HEK293 (cell line): ENCODE data around the gene RHOU.

ENCODE experiments used
- CTCF ChIA-PET: fragments of 350-600 bp; formaldehyde crosslinking; extraction: SDS; loops from one replicate; lab custom pipeline; 2021; ENCODE audit warnings: antibody characterized with exemption; lab: Yijun Ruan, JAX
- POLR2A ChIA-PET: fragments of 300-600 bp; formaldehyde crosslinking; extraction: SDS; loops from one replicate; lab custom pipeline; 2020; ENCODE audit warnings: antibody characterized with exemption, inconsistent platforms; lab: Yijun Ruan, JAX
- H3K27ac ChIP-seq: fragments of 200-500 bp; sonication (Bioruptor generic); 2 replicates; pipeline ENCODE4 v1.5.1; 2014; ENCODE audit warnings: low read depth, low read length, control low read depth, inconsistent platforms; ENCODE audit errors: extremely low read depth
- H3K36me3 ChIP-seq, 2 experiments: fragments of 200-500 bp in 1 of 2; sonication (Bioruptor generic) in 1 of 2; 1 replicate in 1 of 2; 2 replicates in 1 of 2; pipeline ENCODE4 v1.5.1; 2014 to 2017; ENCODE audit warnings: inconsistent platforms in 2 of 2, low read length in 2 of 2; ENCODE audit not compliant: control insufficient read depth in 2 of 2, insufficient read depth in 1 of 2
- H3K4me1 ChIP-seq: fragments of 200-500 bp; sonication (Bioruptor generic); 2 replicates; pipeline ENCODE4 v1.5.1; 2014; ENCODE audit warnings: mild to moderate bottlenecking, low read length, inconsistent platforms; ENCODE audit not compliant: control insufficient read depth, insufficient read depth
- H3K4me3 ChIP-seq: 2 replicates; pipeline ENCODE4 v1.5.1; 2011; ENCODE audit warnings: low read depth, mild to moderate bottlenecking, control low read depth, low read length, moderate library complexity
- H3K9me3 ChIP-seq: fragments of 200-500 bp; sonication (Bioruptor generic); 2 replicates; pipeline ENCODE4 v1.5.1; 2014; ENCODE audit warnings: low read depth, low read length, inconsistent platforms; ENCODE audit not compliant: control insufficient read depth, insufficient read depth
- FEZF1 ChIP-seq: fragments of 450-650 bp; formaldehyde crosslinking; IDR thresholded peaks from 2 replicates; pipeline ENCODE4 v1.5.1; 2016; ENCODE audit warnings: missing biosample characterization, missing genetic modification characterization
- GFI1B ChIP-seq: fragments of 450-650 bp; formaldehyde crosslinking; IDR thresholded peaks from 2 replicates; pipeline ENCODE4 v1.5.1; 2016; ENCODE audit warnings: missing biosample characterization, missing genetic modification characterization
- GLIS1 ChIP-seq: fragments of 450-650 bp; formaldehyde crosslinking; IDR thresholded peaks from 2 replicates; pipeline ENCODE4 v1.5.1; 2016; ENCODE audit warnings: missing biosample characterization, missing genetic modification characterization
- OSR2 ChIP-seq: fragments of 450-650 bp; formaldehyde crosslinking; IDR thresholded peaks from 2 replicates; pipeline ENCODE4 v1.5.1; 2016; ENCODE audit warnings: missing biosample characterization, missing genetic modification characterization
- SCRT1 ChIP-seq: fragments of 450-650 bp; formaldehyde crosslinking; IDR thresholded peaks from 2 replicates; pipeline ENCODE4 v1.5.1; 2016; ENCODE audit warnings: missing biosample characterization, missing genetic modification characterization, borderline replicate concordance
- SCRT2 ChIP-seq: fragments of 450-650 bp; formaldehyde crosslinking; IDR thresholded peaks from 2 replicates; pipeline ENCODE4 v1.5.1; 2016; ENCODE audit warnings: missing biosample characterization, missing genetic modification characterization
- ZBTB8A ChIP-seq: fragments of 450-650 bp; formaldehyde crosslinking; IDR thresholded peaks from 2 replicates; pipeline ENCODE4 v1.5.1; 2016; ENCODE audit warnings: missing biosample characterization, missing genetic modification characterization
- ZFP69B ChIP-seq: fragments of 450-650 bp; formaldehyde crosslinking; IDR thresholded peaks from 2 replicates; pipeline ENCODE4 v1.5.1; 2016; ENCODE audit warnings: missing biosample characterization, missing genetic modification characterization
- ZIC2 ChIP-seq: fragments of 450-650 bp; formaldehyde crosslinking; IDR thresholded peaks from 2 replicates; pipeline ENCODE4 v1.5.1; 2016; ENCODE audit warnings: missing biosample characterization, missing genetic modification characterization
- ZNF2 ChIP-seq: fragments of 450-650 bp; formaldehyde crosslinking; IDR thresholded peaks from 2 replicates; pipeline ENCODE4 v1.5.1; 2016; ENCODE audit warnings: missing biosample characterization, missing genetic modification characterization
- ZNF221 ChIP-seq: fragments of 450-650 bp; formaldehyde crosslinking; IDR thresholded peaks from 2 replicates; pipeline ENCODE4 v1.5.1; 2017; ENCODE audit warnings: missing biosample characterization, missing genetic modification characterization, borderline replicate concordance
- ZNF24 ChIP-seq: fragments of 450-650 bp; formaldehyde crosslinking; IDR thresholded peaks from 2 replicates; pipeline ENCODE4 v1.5.1; 2016; ENCODE audit warnings: missing biosample characterization, missing genetic modification characterization
- ZNF473 ChIP-seq: fragments of 450-650 bp; formaldehyde crosslinking; IDR thresholded peaks from 2 replicates; pipeline ENCODE4 v1.5.1; 2017; ENCODE audit warnings: missing biosample characterization, missing genetic modification characterization
- ZNF514 ChIP-seq: fragments of 450-650 bp; formaldehyde crosslinking; IDR thresholded peaks from 2 replicates; pipeline ENCODE4 v1.5.1; 2016; ENCODE audit warnings: missing biosample characterization, missing genetic modification characterization
- ZNF600 ChIP-seq: fragments of 450-650 bp; formaldehyde crosslinking; IDR thresholded peaks from 2 replicates; pipeline ENCODE4 v1.5.1; 2016; ENCODE audit warnings: missing biosample characterization, missing genetic modification characterization
- ZNF76 ChIP-seq: fragments of 450-650 bp; formaldehyde crosslinking; IDR thresholded peaks from 2 replicates; pipeline ENCODE4; 2016; ENCODE audit warnings: low read depth, missing biosample characterization, missing genetic modification characterization, borderline replicate concordance
- ZNF830 ChIP-seq: fragments of 450-650 bp; IDR thresholded peaks from 2 replicates; pipeline ENCODE4 v1.5.0; 2018; ENCODE audit warnings: missing biosample characterization, missing genetic modification characterization, low read depth, mild to moderate bottlenecking, moderate library complexity
- ZSCAN30 ChIP-seq: fragments of 450-650 bp; IDR thresholded peaks from 2 replicates; pipeline ENCODE4 v1.5.1; 2018; ENCODE audit warnings: missing biosample characterization, mild to moderate bottlenecking, missing genetic modification characterization, moderate library complexity
- TF ChIP-seq, protein P1 (sequence below): fragments of 450-650 bp; formaldehyde crosslinking; IDR thresholded peaks from 2 replicates; pipeline ENCODE4 v1.5.1; 2016; ENCODE audit warnings: missing biosample characterization, missing genetic modification characterization
- TF ChIP-seq, protein P2 (sequence below): fragments of 450-650 bp; formaldehyde crosslinking; IDR thresholded peaks from 2 replicates; pipeline ENCODE4 v1.5.1; 2016; ENCODE audit warnings: missing biosample characterization, missing genetic modification characterization
- TF ChIP-seq, protein P3 (sequence below): fragments of 450-650 bp; IDR thresholded peaks from 2 replicates; pipeline ENCODE4 v1.5.1; 2018; ENCODE audit warnings: missing biosample characterization, mild to moderate bottlenecking, missing genetic modification characterization
- TF ChIP-seq, protein P4 (sequence below): fragments of 450-650 bp; formaldehyde crosslinking; IDR thresholded peaks from 2 replicates; pipeline ENCODE4 v1.5.1; 2017; ENCODE audit warnings: missing biosample characterization, missing genetic modification characterization
- TF ChIP-seq, protein P5 (sequence below): fragments of 450-650 bp; formaldehyde crosslinking; IDR thresholded peaks from 2 replicates; pipeline ENCODE4 v1.5.1; 2016; ENCODE audit warnings: missing biosample characterization, missing genetic modification characterization
- TF ChIP-seq, protein P6 (sequence below): fragments of 450-650 bp; formaldehyde crosslinking; IDR thresholded peaks from 2 replicates; pipeline ENCODE4 v1.5.1; 2016; ENCODE audit warnings: missing biosample characterization, missing genetic modification characterization

Gene RHOU

DNA sequence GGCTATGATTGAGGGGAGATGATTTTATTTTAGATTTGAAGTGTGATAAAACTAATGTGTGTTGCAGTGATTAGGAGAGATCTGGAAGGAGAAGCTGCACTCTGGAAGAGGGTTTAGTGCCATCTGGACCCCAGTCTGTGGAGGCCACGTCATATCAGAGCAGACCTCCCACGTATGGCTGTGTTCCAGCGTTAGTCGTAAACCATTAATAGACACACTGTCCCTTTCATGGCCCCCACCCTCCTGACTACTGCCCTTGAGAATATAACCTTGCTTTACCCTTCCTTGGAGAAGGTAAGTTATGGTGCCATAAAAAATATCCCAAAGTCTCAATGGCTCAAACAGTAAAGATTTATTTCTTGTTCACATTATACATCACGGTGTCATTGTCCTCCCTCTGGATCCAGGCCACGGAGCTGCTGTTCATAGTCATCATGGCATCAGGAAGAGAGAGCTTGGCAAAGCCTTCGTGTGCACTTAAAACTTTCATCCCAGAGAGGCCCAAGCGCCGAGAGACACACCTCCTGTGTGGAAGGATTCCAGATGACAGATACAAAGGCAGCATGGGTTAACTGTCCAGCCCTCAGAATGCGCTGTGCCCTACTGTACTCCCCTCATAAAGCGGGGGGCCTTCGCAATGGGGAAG is 33.2 kb downstream of the RHOU start (continued):
- TF ChIP-seq, protein P1, sequence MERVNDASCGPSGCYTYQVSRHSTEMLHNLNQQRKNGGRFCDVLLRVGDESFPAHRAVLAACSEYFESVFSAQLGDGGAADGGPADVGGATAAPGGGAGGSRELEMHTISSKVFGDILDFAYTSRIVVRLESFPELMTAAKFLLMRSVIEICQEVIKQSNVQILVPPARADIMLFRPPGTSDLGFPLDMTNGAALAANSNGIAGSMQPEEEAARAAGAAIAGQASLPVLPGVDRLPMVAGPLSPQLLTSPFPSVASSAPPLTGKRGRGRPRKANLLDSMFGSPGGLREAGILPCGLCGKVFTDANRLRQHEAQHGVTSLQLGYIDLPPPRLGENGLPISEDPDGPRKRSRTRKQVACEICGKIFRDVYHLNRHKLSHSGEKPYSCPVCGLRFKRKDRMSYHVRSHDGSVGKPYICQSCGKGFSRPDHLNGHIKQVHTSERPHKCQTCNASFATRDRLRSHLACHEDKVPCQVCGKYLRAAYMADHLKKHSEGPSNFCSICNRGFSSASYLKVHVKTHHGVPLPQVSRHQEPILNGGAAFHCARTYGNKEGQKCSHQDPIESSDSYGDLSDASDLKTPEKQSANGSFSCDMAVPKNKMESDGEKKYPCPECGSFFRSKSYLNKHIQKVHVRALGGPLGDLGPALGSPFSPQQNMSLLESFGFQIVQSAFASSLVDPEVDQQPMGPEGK (tag by site-specific recombination): peak; percentile 43
- TF ChIP-seq, all 188 proteins: peak for 10

DNA sequence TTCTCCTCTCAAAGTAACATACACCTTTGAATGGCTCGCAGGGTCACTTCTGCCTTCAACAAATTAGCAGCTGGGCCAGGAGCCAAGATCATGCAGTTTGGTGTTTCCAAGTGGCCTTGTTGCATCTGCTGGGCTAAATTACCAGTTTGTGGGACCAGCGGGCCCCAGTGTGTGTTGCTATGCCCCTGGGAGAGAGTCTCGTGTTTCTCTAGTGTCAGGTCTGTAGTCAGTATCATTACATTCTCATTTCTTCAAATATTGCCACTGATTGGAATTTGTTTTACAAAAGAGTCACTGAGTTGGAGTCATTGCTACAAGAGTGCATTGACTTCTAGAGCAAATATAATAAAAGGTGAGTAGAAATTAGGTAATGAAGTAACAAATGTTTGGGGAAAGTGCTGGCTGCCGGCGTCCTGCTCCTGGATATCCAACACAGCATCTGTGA is 35.5 kb downstream of the RHOU start:
- no peak overlapping the region for H3K4me3 ChIP-seq
- no peaks in the 10 kb centered on the region for H3K36me3 ChIP-seq
- H3K27ac ChIP-seq: peak overlapping the region; percentile 10; the same call in 1 of the 2 replicates
- H3K4me1 ChIP-seq: peaks cover 28% of the 10 kb centered on the region
- CTCF ChIA-PET: interaction anchor here (1.5 kb wide), 1 partner anchor 28 kb away, joined by 6 read pairs; no protein-coding TSS in a partner anchor
- H3K9me3 ChIP-seq: no peaks in the 10 kb centered on the region
- POLR2A ChIA-PET: no interaction called here
- peak; percentile 57 for TF ChIP-seq OSR2 (tag by site-specific recombination)
- peak; percentile 51; the same call in 1 of the 2 replicates for TF ChIP-seq FEZF1 (tag by site-specific recombination)
- TF ChIP-seq, protein P2, sequence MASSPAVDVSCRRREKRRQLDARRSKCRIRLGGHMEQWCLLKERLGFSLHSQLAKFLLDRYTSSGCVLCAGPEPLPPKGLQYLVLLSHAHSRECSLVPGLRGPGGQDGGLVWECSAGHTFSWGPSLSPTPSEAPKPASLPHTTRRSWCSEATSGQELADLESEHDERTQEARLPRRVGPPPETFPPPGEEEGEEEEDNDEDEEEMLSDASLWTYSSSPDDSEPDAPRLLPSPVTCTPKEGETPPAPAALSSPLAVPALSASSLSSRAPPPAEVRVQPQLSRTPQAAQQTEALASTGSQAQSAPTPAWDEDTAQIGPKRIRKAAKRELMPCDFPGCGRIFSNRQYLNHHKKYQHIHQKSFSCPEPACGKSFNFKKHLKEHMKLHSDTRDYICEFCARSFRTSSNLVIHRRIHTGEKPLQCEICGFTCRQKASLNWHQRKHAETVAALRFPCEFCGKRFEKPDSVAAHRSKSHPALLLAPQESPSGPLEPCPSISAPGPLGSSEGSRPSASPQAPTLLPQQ (tag by site-specific recombination): peak; percentile 97
- peak; percentile 44; the same call in 1 of the 2 replicates for TF ChIP-seq GLIS1 (tag by site-specific recombination)
- peak; percentile 71; the same call in 1 of the 2 replicates for TF ChIP-seq ZNF2 (tag by site-specific recombination)
- no peak for TF ChIP-seq ZNF830
- 0 out of 2 replicates have a peak, but pooled peaks have one; percentile 38 for TF ChIP-seq ZIC2
- TF ChIP-seq, protein P3, sequence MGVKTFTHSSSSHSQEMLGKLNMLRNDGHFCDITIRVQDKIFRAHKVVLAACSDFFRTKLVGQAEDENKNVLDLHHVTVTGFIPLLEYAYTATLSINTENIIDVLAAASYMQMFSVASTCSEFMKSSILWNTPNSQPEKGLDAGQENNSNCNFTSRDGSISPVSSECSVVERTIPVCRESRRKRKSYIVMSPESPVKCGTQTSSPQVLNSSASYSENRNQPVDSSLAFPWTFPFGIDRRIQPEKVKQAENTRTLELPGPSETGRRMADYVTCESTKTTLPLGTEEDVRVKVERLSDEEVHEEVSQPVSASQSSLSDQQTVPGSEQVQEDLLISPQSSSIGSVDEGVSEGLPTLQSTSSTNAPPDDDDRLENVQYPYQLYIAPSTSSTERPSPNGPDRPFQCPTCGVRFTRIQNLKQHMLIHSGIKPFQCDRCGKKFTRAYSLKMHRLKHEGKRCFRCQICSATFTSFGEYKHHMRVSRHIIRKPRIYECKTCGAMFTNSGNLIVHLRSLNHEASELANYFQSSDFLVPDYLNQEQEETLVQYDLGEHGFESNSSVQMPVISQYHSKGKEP (tag by site-specific recombination): peak; percentile 97
- TF ChIP-seq, protein P4, sequence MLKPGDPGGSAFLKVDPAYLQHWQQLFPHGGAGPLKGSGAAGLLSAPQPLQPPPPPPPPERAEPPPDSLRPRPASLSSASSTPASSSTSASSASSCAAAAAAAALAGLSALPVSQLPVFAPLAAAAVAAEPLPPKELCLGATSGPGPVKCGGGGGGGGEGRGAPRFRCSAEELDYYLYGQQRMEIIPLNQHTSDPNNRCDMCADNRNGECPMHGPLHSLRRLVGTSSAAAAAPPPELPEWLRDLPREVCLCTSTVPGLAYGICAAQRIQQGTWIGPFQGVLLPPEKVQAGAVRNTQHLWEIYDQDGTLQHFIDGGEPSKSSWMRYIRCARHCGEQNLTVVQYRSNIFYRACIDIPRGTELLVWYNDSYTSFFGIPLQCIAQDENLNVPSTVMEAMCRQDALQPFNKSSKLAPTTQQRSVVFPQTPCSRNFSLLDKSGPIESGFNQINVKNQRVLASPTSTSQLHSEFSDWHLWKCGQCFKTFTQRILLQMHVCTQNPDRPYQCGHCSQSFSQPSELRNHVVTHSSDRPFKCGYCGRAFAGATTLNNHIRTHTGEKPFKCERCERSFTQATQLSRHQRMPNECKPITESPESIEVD (tag by site-specific recombination): peak; percentile 62; the same call in 1 of the 2 replicates
- TF ChIP-seq ZNF221 (tag by site-specific recombination): no peak
- TF ChIP-seq ZSCAN30 (tag by site-specific recombination): peak; percentile 34; the same call in 1 of the 2 replicates
- TF ChIP-seq, protein P5, sequence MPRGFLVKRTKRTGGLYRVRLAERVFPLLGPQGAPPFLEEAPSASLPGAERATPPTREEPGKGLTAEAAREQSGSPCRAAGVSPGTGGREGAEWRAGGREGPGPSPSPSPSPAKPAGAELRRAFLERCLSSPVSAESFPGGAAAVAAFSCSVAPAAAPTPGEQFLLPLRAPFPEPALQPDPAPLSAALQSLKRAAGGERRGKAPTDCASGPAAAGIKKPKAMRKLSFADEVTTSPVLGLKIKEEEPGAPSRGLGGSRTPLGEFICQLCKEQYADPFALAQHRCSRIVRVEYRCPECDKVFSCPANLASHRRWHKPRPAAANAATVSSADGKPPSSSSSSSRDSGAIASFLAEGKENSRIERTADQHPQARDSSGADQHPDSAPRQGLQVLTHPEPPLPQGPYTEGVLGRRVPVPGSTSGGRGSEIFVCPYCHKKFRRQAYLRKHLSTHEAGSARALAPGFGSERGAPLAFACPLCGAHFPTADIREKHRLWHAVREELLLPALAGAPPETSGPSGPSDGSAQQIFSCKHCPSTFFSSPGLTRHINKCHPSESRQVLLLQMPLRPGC (tag by site-specific recombination): 0 out of 2 replicates have a peak, but pooled peaks have one; percentile 14
- peak; percentile 93 for TF ChIP-seq SCRT1 (tag by site-specific recombination)
- TF ChIP-seq SCRT2 (tag by site-specific recombination): peak; percentile 95
- TF ChIP-seq GFI1B: peak; percentile 73; the same call in 1 of the 2 replicates
- TF ChIP-seq ZBTB8A (tag by site-specific recombination): peak; percentile 89
- TF ChIP-seq ZNF76 (tag by site-specific recombination): no peak
- no peak for TF ChIP-seq ZNF473
- 0 out of 2 replicates have a peak, but pooled peaks have one; percentile 35 for TF ChIP-seq ZNF600 (tag by site-specific recombination)
- TF ChIP-seq ZNF24 (tag by site-specific recombination): 0 out of 2 replicates have a peak, but pooled peaks have one; percentile 48
- TF ChIP-seq ZNF514 (tag by site-specific recombination): no peak
- TF ChIP-seq ZFP69B (tag by site-specific recombination): peak; percentile 92
- TF ChIP-seq, protein P6, sequence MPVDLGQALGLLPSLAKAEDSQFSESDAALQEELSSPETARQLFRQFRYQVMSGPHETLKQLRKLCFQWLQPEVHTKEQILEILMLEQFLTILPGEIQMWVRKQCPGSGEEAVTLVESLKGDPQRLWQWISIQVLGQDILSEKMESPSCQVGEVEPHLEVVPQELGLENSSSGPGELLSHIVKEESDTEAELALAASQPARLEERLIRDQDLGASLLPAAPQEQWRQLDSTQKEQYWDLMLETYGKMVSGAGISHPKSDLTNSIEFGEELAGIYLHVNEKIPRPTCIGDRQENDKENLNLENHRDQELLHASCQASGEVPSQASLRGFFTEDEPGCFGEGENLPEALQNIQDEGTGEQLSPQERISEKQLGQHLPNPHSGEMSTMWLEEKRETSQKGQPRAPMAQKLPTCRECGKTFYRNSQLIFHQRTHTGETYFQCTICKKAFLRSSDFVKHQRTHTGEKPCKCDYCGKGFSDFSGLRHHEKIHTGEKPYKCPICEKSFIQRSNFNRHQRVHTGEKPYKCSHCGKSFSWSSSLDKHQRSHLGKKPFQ (tag by site-specific recombination): 0 out of 2 replicates have a peak, but pooled peaks have one; percentile 25
